Ureter (tissue), 1 donor: ENCODE results near the gene PRKCA. TPM values are rescaled to one million over a fixed set of nuclear protein-coding genes. Genes with fewer than 3 reads are reported as not detected.
A peak's percentile ranks its signal among the peaks of the same experiment; 100 is the strongest.
"Not testable (repeated sequence)": the region's sequence is repeated elsewhere in the genome, so short reads cannot be mapped to it uniquely, and the experiment has no call there.

Experiments used
- DNase-seq: peaks from one replicate; pipeline ENCODE4 v3.0.0-alpha.2; 2020; ENCODE audit warnings: low spot score
- total RNA-seq: library from RNA; stranded (reverse); gene quantifications from one replicate; pipeline ENCODE4 v1.2.4, GENCODE V29; 2023
- donor health status: DM: yes; HTN: yes; CAD: no.

Gene PRKCA
- total RNA-seq, 1 donor from 2014 or later: 58.1 TPM

GRCh38 chr17:66437476-66438026 lies 135.1 kb downstream of the PRKCA start:
- no peak for DNase-seq

GRCh38 chr17:66438101-66438500 lies 135.7 kb downstream of the PRKCA start:
- DNase-seq: no peak

- DNase-seq: no peak
Observed at GRCh38 chr17:66441101-66441661, 138.8 kb downstream of the PRKCA start.

- DNase-seq: no peak
Observed at GRCh38 chr17:66443166-66443565, 140.8 kb downstream of the PRKCA start.

GRCh38 chr17:66443606-66444005 lies 141.2 kb downstream of the PRKCA start:
- DNase-seq: no peak

GRCh38 chr17:66444031-66444430 lies 141.6 kb downstream of the PRKCA start:
- DNase-seq: no peak

GRCh38 chr17:66445229-66445628 lies 142.8 kb downstream of the PRKCA start:
- no peak for DNase-seq

- DNase-seq: no peak
Observed at GRCh38 chr17:66446419-66446818, 144.0 kb downstream of the PRKCA start.

GRCh38 chr17:66447159-66447558 lies 144.7 kb downstream of the PRKCA start:
- DNase-seq: no peak

GRCh38 chr17:66448026-66448639 lies 145.7 kb downstream of the PRKCA start:
- no peak for DNase-seq

- no peak for DNase-seq
Observed at GRCh38 chr17:66449418-66449977, 147.1 kb downstream of the PRKCA start.

- DNase-seq: no peak
Observed at GRCh38 chr17:66450008-66450851, 147.8 kb downstream of the PRKCA start.

- DNase-seq: no peak
Observed at GRCh38 chr17:66450852-66451158, 148.4 kb downstream of the PRKCA start.

GRCh38 chr17:66451188-66452149 lies 149.1 kb downstream of the PRKCA start:
- DNase-seq: no peak

- DNase-seq: no peak
Observed at GRCh38 chr17:66455060-66455459, 152.6 kb downstream of the PRKCA start.

GRCh38 chr17:66457499-66457898 lies 155.1 kb downstream of the PRKCA start:
- not testable (repeated sequence) for DNase-seq

GRCh38 chr17:66458782-66459181 lies 156.4 kb downstream of the PRKCA start:
- no peak for DNase-seq

GRCh38 chr17:66459811-66460270 lies 157.4 kb downstream of the PRKCA start:
- DNase-seq: peak; percentile 61

- no peak for DNase-seq
Observed at GRCh38 chr17:66460558-66460957, 158.1 kb downstream of the PRKCA start.

- no peak for DNase-seq
Observed at GRCh38 chr17:66461343-66461995, 159.1 kb downstream of the PRKCA start.

- no peak for DNase-seq
Observed at GRCh38 chr17:66462010-66462409, 159.6 kb downstream of the PRKCA start.
